Activated CD4-positive, alpha-beta T cell treated with anti-CD3 and anti-CD28 coated beads for 24 hours (primary cell): ENCODE results near the gene WDR18.
"Not testable (repeated sequence)": the region's sequence is repeated elsewhere in the genome, so short reads cannot be mapped to it uniquely, and the experiment has no call there.

Source experiments
- DNase-seq, 2 donors: peaks; one replicate each; pipeline ENCODE4 v3.0.0-alpha.2; 2020; ENCODE audit warnings: low read depth in 2 of 2

Gene WDR18

DNA sequence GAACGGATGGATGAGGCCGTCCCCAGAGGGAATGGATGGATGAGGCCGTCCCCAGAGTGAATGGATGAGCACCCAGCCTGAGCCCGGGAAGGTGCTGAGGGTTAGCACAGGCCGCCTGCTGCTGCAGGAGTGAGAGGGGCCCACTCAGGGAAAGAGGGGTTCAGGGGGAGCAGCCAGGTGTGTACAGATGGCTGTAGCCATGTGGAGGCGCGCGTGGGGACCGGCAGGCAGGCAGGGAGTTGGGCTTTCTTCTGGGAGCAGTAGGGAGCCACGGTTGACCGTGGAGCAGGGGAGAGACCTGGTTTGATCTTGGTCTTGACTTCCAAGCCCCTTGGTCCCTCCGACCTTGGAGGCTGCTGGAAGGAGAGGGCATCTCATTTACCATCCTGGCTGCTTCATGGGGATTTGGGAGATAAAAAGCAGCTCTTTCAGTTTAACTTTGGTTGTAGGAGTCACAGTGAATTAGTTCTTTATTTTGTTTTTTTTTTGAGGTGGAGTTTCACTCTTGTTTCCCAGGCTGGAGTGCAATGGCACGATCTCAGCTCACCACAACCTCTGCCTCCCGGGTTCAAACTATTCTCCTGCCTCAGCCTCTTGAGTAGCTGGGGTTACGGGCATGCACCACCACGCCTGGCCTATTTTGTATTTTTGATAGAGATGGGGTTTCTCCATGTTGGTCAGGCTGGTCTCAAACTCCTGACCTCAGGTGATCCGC lies 33.6 kb upstream of the WDR18 start:
- DNase-seq, result no peak

DNA sequence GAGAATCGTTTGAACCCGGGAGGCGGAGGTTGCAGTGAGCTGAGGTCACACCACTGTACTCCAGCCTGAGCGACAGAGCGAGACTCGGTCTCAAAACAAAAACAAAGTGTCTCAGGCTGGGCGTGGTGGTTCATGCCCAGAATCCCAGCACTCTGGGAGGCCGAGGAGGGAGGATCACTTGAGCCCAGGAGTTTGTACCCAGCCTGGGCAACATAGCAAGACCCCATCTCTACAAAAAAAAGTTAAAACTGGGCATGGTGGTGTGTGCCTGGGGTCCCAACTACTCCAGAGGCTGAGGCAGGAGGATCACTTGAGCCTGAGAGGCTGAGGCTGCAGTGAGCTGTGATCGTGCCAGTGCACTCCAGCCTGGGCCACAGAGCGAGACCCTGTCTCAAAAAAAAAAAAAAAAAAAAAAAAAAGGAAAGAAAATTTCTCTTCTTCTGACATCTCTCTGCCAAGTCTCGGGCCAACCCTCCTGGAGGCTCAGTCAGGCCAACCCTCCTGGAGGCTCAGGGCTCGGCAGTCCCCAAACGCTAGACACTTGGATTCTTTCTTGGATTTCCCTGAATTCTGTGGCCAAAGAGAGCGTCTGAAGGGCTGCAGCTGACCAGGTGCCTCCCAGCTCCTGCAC lies 32.0 kb upstream of the WDR18 start:
- DNase-seq, result no peak

DNA sequence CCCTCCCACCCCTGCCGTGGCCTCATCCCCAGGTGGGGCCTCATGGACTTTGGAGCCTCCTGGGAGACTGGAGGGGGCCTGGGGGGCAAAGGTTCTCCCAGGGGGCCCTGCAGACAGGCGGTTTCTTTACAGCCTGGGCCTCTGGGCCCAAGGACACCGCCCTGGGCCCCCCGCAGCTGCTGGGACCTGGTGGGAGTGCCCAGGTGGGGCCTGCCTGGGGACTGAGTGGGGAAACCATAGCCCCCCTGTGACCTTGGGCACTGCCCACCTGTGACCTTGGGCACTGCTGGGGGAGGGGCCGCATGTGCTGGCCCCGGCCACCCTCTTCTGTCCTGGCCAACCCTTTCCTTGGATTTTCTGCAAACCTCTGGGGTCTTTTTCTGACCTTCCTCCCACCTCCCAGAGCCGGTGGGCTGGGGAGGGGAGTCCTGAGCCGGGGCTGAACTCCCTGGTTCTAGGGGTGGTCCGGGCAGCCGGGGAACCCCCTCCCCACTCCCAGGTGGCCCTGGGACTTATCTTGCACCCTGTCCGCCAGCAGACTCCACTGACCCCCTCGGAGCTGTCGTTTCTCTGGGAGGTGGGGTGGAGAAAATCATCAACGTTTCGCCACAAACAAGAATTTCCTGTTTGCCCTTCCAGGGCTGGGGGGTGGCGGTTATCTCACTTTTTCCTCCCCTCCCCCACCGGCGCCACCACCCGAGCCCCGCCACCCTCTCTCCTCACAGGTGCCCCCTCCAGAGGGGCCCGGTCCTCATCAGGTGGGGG lies 31.3 kb upstream of the WDR18 start:
- DNase-seq, result no peak

DNA sequence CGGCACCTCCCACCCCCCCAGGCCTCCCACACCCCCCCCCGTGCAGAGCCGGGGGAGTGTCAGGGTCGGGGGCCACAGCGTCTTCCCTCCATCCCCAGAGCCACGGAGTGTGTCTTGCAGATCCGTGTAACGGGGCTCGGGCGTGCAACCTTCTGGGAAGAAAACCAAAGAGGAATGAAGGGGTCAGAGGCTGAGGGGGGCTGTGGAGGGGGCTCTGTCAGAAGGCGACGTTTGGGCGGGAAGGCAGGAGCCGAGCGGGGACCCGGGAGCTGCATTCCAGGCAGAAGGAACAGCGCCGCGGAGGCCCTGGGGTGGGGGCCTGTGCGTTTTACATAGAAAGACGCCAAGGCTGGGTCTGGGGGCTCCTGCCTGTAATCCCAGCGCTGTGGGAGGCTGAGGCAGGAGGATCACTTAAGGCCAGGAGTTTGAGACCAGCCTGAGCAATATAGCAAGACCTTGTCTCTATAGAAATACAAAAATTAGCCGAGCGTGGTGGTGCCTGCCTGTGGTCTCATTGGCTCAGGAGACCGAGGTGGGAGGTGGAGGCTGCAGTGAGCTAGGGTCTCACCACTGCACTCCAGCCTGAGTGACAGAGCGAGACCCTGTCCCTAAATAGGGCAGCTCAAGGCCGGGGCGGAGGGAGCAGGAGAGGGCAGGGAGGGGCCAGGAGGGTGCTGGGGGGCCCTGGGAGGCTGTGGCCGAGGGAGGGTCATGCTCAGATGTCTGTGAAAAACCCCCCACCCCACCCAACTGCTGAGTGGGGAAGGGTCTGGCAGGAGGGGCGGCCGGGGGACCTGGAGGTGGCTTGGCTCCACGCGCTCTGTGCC lies 30.5 kb upstream of the WDR18 start:
- no peak for DNase-seq

DNA sequence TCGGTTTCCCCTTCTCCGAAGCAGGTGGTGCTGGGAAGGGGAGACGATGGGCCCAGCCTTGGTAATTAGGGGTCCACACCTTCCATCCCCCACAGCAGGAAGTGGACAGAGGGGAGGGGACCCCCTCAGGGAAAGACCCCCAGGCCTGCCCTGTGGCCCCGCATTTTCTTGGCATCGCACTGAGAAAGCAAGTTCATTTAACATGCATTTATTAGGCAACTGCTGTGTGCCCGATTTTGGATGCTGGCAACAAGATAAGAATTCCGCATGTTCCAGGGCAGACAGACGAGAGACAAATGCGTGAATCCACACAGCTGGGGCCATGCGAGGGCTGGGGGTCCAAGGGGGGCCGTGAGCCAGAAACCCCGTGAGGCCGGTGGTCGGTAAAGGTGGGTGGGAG lies 29.9 kb upstream of the WDR18 start:
- DNase-seq, result no peak

DNA sequence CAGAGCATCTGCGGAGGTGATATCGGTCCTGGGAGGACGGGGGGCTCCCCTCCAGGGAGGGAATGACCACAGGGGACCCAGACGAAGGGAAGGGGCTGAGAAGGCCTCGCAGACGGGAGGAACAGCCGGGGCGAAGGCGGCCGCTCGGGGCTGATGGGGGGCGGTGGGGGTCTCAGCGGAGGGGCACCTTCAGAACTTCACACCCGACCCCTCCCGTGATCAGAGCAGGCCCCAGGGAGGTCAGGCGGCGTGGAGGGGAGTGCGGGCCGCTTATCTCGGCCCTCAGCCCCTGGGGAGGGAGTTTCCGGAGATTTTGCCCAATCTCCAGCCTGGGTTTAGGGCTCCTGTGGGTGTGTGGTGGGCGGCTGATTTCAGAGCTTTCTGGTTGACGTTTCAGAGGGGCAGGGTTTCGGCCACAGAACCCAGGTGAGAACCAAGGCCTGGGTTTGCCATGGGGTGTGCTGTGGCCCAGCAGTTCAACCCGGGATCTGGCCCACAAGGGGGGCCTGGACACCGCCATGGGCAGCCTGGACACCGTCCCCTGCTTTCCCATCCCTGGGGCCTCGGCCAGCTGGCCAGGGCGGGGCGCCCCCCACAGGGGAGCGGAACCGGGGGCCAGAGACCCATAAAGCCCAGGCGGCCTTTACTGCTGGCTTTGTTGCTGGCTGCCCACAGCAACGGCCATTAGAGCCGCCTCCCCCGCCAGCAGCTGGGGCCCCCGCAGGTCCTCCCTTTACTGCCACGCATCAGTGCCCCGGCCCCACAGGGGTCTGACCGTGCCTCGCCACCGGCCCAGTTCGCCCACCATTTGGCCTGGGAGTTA lies 29.3 kb upstream of the WDR18 start:
- DNase-seq, result no peak

DNA sequence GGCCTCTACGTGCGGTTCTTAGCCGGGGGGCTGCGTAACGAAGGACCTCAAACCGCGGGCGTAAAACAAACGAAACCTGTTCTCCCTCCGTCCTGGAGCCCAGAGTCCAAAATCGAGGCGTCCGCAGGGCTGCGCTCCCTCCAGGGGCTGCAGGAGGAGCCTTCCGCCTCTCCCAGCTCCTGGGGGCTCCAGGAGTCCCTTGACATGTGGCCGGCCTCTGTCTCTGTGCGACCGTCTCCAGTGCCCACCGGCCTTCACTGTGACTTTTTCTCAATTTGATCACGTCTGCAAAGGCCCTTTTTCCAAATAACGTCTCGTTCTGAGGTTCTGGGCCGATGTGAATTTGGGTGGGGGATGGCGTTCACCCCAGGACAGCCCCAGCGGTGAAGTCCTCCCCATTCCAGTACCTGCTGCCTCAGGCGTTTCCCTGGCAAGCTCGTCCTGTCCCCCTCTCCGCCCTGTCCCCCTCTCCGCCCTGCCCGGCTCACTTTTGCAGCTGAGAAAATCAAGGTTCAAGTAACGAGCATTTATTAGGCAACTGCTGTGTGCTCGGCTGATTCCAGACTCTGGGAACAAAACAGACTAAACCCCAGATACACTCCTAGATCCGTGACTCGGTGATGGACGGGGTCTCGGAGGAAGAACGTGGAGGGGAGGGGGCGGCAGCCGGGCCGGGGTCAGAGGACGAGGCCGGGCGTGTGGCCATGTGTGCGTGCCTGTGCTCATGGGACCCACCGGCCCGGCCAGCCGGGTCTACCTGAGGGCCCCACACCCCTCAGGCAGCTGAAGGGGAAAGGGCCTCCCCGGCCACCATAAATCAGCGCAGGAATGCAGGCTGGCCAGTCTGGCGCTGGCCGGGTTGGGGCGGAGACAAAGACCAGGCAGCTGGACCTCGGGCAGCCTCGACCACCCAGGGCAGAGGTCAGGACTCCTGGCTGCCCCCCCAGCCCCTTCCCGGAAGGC lies 28.1 kb upstream of the WDR18 start:
- no peak for DNase-seq

DNA sequence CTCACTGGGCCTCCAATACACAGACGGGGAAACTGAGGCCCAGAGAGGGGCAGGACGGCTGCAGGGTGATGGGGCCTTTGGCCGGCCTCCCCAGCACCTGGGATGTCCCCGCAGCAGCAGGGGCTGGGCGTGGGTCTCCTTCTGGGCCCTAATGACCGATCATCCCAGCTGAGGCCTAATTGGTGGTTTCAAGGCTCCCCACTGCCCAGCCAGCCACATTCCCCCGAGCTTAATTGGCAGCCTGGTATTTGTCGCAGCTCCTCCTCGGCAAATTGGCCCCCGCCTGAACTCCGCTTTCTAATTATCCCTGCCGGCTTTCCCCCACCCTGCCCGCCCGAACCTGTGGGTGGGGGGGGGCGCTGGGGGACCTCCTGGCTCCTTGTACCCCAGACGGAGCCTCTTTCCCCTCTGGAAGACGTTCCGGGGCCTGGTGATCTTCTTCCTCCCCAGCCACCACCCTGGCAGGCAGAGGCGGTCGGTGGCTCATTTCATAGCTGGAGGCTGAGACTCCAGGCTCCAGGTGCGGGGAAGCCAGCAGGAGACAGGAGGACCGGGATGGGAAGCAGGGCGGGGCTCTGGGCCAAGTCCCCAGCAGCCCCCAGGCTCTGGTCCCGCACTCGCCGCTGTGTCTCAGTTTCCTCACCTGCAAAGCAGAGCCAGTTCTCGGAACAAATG lies 27.2 kb upstream of the WDR18 start:
- DNase-seq, result no peak

DNA sequence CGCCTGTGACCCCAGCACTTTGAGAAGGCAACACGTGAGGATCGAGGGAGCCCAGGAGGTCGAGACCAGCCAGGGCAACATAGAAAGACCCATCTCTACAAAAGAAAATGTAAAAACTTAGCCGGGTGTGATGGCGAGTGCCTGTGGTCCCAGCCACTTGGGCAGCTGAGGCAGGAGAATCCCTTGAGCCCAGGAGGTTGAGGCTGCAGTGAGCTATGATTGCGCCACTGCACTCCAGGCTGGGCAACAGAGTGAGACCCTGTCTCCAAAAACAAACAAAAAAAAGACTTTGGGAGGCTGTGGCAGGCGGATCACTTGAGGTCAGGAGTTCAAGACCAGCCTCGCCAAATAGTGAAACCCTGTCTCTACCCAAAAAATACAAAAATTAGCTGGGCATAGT lies 26.6 kb upstream of the WDR18 start:
- DNase-seq, result not testable (repeated sequence)

DNA sequence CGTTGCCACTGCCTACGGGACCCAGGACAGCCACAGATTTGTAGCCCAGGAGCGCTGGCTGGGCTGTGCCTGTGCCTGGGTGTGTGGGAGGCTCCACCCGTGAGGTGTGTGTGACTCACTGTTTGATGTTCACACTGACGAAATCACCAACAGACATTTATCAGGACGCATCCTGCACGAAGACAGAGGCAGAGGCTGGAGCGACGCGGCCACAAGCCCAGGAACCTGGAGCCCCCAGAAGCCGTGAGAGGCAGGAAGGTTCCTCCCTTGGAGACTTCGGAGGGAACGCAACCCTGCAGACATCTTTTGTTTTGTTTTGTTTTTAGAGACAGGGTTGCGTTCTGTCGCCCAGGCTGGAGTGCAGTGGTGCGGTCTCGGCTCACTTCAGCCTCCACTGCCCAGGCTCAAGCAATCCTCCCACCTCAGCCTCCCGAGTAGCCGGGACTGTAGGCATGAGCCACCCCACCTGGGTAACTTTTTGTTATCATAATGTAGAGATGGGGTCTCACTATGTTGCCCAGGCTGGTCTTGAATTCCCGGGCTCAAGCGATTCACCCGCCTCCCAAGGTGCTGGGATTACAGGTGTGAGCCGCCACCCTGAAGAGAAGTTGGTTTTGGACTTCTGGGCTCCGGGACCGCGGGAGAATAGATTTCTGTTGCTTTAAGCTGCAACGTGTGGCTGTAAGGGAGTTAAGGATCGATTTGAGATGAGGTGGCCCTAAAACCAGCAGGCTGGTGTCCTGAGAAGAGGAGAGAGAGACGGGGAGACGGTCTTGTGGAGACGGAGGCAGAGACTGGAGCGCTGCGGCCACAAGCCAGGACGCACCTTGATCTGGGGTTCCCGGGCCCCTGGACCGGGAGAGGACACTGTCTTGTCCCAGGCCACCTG lies 24.9 kb upstream of the WDR18 start:
- peak; percentile 32 to 35 for DNase-seq

DNA sequence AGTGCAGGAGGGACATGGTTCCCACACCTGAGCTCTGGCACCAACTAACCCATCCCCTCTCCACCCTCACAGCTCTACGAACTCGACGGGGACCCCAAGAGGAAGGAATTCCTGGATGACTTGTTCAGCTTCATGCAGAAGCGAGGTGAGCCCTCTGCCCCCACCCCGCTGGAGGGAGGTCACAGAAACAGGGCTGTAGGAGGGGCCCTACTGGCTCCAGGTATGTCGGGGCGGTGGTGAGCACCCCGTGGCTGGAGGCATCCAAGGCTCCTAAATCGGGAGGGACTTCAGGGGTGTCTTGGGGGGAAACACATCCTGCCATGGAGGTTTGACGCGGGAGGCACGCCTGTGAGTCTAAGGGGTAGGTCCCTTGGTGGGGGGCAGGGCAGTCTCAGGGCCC lies 24.1 kb upstream of the WDR18 start:
- no peak for DNase-seq

DNA sequence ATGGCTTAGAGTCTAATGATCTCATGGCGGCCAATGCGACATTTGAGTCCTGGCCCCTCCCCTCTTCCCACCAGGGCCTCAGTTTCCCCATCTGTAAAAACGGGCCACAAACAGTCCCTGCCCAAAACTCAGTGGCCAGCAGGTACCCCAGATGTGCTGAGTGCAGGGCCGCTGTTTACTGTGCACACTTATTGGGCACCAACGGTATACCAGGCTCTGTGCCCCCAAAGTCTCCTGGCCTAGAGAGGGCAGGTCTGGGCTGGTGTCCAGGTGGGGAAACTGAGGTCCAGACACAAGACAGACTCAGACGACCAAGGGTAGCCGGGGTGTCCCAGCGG lies 23.6 kb upstream of the WDR18 start:
- DNase-seq, result no peak

DNA sequence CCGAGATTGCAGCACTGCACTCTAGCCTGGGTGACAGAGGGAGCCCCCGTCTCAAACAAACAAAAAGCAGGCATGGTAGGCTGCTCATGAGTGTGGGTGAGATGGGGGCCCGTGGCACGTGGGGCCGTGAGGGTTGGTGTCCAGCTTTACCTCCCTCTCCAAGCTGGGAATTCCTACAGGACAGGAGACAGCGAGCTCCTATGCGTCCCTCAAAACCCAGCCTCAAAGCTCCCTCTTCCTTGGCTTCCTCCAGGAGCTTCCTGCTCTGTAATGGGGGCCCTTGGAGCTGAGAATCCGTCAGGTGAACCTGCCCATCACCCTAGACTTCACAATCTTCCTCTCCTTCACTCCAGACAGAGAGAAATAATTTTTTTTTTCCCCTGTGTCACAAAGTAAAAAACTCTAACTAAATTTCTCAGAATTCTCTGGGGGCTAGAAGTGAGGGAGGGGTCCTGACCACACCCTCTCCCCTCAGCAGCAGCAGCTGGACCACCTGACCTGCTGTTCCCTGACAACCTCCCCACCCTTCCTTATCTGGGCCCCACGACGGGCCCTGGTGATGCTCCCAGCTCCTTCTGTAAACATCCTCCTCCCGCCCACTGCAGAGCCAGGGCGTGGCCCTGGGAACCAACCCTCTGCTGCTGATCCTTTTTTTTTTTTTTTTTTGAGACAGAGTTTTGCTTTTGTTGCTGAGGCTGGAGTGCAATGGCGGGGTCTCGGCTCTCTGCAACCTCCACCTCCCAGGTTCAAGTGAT lies 22.1 kb upstream of the WDR18 start:
- no peak for DNase-seq

DNA sequence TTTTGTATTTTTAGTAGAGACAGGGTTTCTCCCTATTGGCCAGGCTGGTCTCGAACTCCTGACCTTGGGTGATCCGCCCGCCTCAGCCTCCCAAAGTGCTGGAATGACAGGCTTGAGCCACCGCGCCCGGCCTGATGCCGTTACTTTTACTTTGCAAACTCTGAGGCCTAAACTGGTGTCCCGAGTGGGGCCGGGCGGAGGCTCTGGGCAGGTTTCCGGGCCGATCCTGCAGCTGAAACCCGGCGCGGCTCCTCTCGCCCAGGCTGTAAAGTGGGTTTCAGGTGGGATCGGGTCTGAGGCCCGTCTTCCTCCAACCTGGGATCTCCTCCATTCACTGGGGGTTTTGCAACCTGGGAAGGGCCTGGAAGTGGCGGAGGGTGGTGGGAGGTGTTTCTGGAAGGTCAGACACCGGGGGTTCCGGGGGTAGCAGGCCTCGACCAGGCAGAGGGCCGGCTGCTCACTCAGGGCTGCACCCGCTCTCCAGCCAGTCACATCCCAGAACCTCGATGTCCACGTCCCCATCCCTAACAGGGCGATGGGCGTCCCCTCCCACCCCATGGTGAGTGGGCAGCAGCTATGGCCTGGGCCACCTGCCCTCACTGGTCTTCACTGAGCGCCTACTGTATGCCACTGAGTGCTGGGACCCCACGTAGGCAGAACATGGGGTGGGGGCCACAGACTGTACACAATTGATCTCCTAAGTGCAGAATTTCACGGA lies 21.3 kb upstream of the WDR18 start:
- DNase-seq, result no peak

DNA sequence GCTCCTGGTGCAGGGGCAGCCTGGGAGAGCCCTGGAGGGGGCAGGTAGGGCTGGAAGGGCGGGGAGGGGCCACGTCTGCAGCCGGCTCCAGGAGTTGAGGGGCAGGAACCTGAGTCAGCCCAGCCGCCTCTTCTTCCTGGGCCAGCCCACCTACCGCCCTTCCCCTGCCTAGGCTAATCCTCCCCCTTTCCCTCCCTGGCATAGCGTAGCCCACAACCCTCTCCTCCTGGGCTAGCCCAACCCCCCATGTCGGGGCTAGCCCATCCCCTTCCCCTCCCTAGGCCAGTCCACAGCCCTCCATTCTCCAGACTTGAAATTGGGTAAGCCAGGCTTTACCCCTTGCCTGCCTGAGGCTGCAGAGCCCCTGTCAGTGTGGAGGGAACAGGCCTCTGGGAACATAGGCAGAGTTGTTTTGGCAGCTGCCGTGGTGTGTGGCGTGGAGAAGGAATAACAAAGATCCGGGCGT lies 20.6 kb upstream of the WDR18 start:
- no peak for DNase-seq

DNA sequence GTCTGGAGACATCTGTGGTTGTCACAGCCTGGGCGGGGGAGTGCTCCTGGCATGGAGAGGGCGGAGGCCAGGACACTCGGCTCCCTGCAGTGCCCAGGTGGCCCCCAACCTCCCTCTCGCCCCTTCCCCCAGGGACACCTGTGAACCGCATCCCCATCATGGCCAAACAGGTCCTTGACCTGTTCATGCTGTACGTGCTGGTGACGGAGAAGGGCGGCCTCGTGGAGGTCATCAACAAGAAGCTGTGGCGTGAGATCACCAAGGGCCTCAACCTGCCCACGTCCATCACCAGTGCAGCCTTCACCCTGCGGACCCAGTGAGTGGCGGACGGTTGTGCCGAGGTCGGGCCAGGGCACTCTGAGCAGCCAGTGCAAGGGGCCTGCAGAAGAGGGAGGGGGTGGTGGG lies 20.0 kb upstream of the WDR18 start:
- no peak for DNase-seq
